Body of pancreas (tissue), 4 donors: ENCODE measurements around the gene BRAP. TPM values are rescaled to one million over a fixed set of nuclear protein-coding genes. Genes with fewer than 3 reads are reported as not detected.
A peak's percentile ranks its signal among the peaks of the same experiment; 100 is the strongest.

Experiments
- ATAC-seq: fragments of 150-250 bp; one replicate; pipeline ENCODE4 v1.9.1; 2016
- DNase-seq, 4 donors: peaks; one replicate each; pipeline ENCODE4 v3.0.0-alpha.2; 2019
- H3K27ac ChIP-seq, 4 donors: fragments of 200-600 bp; sonication (generic); 1 replicate in 3 of 4; 2 replicates in 1 of 4; pipeline versions ENCODE4 v1.5.1 to v1.6.1; 2016 to 2019; ENCODE audit warnings: mild to moderate bottlenecking in 1 of 4, mixed read lengths in 1 of 4, moderate library complexity in 1 of 4
- H3K27me3 ChIP-seq, 2 donors: fragments of 200-600 bp; sonication (generic); one replicate each; pipeline ENCODE4 v1.6.0; 2016; ENCODE audit warnings: mild to moderate bottlenecking in 1 of 2
- H3K36me3 ChIP-seq, 2 donors: fragments of 200-600 bp; sonication (generic); replicated peaks in 1 of 2; 2 replicates each; pipeline ENCODE4 v1.5.1; 2016; ENCODE audit warnings: low read depth in 2 of 2; ENCODE audit not compliant: insufficient read depth in 1 of 2
- H3K4me1 ChIP-seq: fragments of 200-600 bp; sonication (generic); one replicate; pipeline ENCODE4 v1.6.0; 2016
- H3K4me3 ChIP-seq, 2 donors: fragments of 200-600 bp; sonication (generic); 1 replicate in 1 of 2; 2 replicates in 1 of 2; pipeline ENCODE4 v1.5.1; 2016 to 2019
- H3K9me3 ChIP-seq, 3 donors: fragments of 200-600 bp; sonication (generic); 1 replicate in 2 of 3; 2 replicates in 1 of 3; pipeline ENCODE4 v1.5.1; 2016
- POLR2A ChIP-seq, 3 donors: fragments of 450-650 bp; IDR thresholded peaks; one replicate each; pipeline ENCODE4 v1.6.1; 2016; ENCODE audit warnings: antibody characterized with exemption in 3 of 3, mild to moderate bottlenecking in 2 of 3
- WGBS, 2 donors: methylation state at CpG; one replicate each; pipeline ENCODE4 v1.1.5; 2017; 5-methylcytosine and 5-hydroxymethylcytosine counted together
- intact Hi-C: fragments of 100-400 bp; cut with DNase I; formaldehyde crosslinking; loops from one replicate; pipeline ENCODE4 v1.15.1; 2023
- total RNA-seq, 2 donors: library from RNA; depleted of rRNA; stranded (reverse); fragments of >200 nt; gene quantifications; one replicate each; pipeline ENCODE4 v1.1.0, GENCODE V29; 2016
- TF ChIP-seq, protein P1 (sequence below), 7 experiments: fragments of 450-650 bp in 4 of 7; fragments of 200-600 bp in 3 of 7; sonication (generic) in 3 of 7; IDR thresholded peaks; one replicate each; pipeline ENCODE4 v1.5.1; 2016 to 2019; ENCODE audit warnings: antibody characterized with exemption in 7 of 7

BRAP gene
- total RNA-seq, 2 donors from 2014 or later, result 5.6 to 8.8 TPM

DNA sequence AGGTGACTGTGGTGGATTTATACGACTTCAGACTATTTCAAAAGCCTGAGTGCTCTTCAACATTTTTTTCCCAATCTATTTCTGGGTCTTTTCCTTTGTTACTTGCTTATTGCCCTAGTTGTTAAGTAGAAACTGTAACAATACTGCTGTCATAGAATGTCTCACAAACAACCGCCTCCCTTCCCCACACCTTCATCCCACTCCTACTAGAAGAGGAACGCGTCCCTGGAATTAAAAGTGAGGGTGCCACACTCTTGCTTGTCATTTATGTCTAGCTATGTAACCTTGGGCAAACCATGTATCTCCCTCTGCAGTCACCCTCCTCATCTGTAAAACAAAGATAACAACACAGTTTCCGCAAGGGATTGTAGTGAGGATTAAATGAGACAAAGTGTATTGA lies 8.6 kb downstream of the BRAP start:
- no peak overlapping the region for H3K4me3 ChIP-seq
- 91 to 94% methylated on average over 5 of the region's 5 CpGs for WGBS, 2 donors
- H3K36me3 ChIP-seq, result peaks cover 0 to 17% of the 10 kb centered on the region in 2 donors
- ATAC-seq, result no peak
- no peaks in the 10 kb centered on the region for H3K9me3 ChIP-seq
- intact Hi-C loops, result no loop called here
- H3K4me1 ChIP-seq, result no peaks in the 10 kb centered on the region
- TF ChIP-seq, protein P1, sequence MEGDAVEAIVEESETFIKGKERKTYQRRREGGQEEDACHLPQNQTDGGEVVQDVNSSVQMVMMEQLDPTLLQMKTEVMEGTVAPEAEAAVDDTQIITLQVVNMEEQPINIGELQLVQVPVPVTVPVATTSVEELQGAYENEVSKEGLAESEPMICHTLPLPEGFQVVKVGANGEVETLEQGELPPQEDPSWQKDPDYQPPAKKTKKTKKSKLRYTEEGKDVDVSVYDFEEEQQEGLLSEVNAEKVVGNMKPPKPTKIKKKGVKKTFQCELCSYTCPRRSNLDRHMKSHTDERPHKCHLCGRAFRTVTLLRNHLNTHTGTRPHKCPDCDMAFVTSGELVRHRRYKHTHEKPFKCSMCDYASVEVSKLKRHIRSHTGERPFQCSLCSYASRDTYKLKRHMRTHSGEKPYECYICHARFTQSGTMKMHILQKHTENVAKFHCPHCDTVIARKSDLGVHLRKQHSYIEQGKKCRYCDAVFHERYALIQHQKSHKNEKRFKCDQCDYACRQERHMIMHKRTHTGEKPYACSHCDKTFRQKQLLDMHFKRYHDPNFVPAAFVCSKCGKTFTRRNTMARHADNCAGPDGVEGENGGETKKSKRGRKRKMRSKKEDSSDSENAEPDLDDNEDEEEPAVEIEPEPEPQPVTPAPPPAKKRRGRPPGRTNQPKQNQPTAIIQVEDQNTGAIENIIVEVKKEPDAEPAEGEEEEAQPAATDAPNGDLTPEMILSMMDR (IDR thresholded peaks at IDR 0.05), result no peak
- TF ChIP-seq POLR2A (IDR thresholded peaks at IDR 0.05), result no peak
- DNase-seq, result no peak
- no peak overlapping the region for H3K27ac ChIP-seq
- no peaks in the 10 kb centered on the region for H3K27me3 ChIP-seq

DNA sequence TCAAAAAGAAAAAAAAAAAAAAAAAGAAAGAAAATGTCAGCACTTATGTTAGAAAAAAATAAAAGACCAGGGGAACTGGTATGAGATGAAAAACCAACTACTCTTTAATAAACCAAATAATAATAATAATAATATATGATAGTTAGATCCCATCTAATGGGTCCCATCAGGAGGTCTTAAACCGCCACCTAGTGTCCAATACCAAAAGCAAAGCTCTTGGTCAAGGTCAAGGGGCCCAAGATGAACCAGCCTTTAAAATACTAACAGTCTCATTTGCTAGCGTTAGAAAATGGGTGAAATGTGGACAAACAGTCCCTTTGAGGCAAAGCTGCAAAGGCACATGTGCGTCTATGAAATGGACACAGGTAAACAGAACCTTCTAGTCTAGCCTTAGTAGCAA lies 12.3 kb downstream of the BRAP start:
- no peak for DNase-seq
- Histone ChIP-seq H3K9me3 (no peaks in the 10 kb centered on the region), H3K36me3 (peaks cover 0 to 17% of the 10 kb centered on the region in 2 donors), H3K4me1 (no peaks in the 10 kb centered on the region), H3K27me3 (no peaks in the 10 kb centered on the region), H3K4me3 (no peak overlapping the region), H3K27ac (no peak overlapping the region)
- TF ChIP-seq, protein P1 (IDR thresholded peaks at IDR 0.05), result peak in 4 of 7 experiments; percentile 8 to 17 (median 11)
- TF ChIP-seq POLR2A (IDR thresholded peaks at IDR 0.05), result no peak
- WGBS, 2 donors, result 80 to 85% methylated on average over 3 of the region's 3 CpGs
- ATAC-seq, result no peak
- intact Hi-C loops, result no loop called here

DNA sequence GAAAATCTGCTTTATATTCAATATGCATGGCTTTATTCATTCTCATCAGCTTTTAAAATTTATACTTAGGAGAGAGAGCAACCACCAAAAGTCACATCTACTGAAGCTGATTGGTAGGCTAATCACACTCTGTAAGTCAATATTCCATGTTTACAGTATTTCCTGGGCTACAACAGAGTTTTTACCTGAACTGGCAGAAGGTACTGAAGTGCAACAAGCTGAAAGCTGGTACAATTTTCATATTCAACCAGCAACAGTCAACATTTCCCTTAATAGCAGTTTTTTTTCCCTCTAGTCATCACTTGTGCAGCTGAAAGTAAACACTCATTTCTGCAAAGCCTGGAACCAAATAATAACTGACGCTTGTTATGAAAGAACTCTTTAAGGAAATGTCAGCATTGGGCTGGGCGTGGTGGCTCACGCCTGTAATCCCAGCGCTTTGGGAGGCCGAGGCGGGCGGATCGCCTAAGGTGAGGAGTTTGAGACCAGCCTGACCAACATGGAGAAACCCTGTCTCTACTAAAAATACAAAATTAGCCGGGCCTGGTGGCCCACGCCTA lies 12.9 kb downstream of the BRAP start:
- H3K4me3 ChIP-seq, result no peak overlapping the region
- no peaks in the 10 kb centered on the region for H3K4me1 ChIP-seq
- H3K9me3 ChIP-seq, result no peaks in the 10 kb centered on the region
- TF ChIP-seq POLR2A (IDR thresholded peaks at IDR 0.05), result no peak
- TF ChIP-seq, protein P1 (IDR thresholded peaks at IDR 0.05), result no peak
- WGBS, 2 donors, result 89% methylated on average over 10 of the region's 10 CpGs
- H3K27me3 ChIP-seq, result no peaks in the 10 kb centered on the region
- intact Hi-C loops, result no loop called here
- peaks cover 0 to 18% of the 10 kb centered on the region in 2 donors for H3K36me3 ChIP-seq
- ATAC-seq, result peak; percentile 18
- DNase-seq, result no peak
- H3K27ac ChIP-seq, result no peak overlapping the region

DNA sequence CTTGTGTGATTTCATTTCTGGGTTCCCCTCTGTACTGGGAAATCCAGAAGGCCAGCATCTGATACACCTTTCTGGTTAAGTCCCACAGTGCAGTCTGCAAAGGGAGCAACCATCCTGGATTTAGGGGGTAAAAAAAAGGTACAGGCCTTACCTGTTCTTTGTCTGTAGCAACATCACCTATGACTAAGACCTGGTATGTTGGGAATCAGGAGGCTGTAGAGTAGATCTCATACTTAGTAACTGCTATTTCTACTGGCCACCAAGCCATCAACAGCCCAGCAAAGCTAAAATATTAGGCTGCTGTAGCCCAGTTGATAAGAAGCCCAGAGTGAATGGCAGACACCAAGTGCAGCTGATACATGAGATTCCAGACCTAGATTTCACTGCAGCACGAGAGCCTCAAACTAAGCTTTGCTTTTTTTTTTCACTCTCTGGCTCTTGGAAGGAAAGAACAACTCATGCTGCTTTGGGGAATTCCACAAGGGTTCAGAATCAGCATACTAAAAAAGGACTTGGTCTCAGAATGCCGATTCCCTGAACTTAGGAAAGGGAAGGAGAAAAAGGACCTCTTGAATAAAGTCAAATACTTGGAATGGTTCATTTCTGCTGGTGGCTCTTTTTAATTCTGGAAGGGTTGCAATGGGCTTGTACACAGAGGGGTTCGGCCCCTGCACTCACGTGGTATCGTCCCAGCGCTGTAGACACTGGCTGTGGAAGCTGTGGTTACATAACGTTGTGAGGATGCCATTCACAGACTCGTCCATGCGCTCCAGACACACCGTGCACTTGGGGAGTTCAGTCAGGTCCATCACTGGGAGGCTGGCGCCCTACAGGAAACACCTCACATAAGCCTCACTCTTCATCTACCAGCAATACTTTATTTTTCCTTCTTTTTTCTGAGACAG lies 20.5 kb downstream of the BRAP start:
- Histone ChIP-seq H3K4me3 (no peak overlapping the region), H3K9me3 (no peaks in the 10 kb centered on the region), H3K4me1 (no peaks in the 10 kb centered on the region), H3K27me3 (no peaks in the 10 kb centered on the region), H3K27ac (no peak overlapping the region), H3K36me3 (peaks cover 0 to 16% of the 10 kb centered on the region in 2 donors)
- WGBS, 2 donors, result 87 to 91% methylated on average over 11 of the region's 11 CpGs
- intact Hi-C loops, result no loop called here
- no peak for ATAC-seq
- TF ChIP-seq POLR2A (IDR thresholded peaks at IDR 0.05), result no peak
- DNase-seq, result no peak

DNA sequence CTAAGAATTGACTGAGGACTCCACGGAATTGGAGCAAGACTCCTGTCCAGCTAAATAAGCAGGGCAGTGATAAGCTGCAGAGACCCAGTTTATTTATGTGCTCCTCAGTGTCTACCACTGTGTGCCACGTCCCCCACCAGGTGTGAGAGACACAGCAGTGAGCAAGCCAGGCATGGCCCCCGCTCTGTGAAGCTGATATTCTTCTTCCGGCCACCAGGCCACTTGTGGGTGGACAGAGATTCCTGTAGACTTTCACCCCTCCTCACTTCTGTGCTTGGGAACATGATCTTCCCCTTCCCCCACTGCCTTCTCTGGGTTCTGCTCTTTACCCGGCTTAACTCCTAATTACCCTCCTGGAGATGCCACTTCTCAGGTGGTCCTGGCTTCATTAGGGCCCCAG lies 21.3 kb downstream of the BRAP start:
- H3K9me3 ChIP-seq, result no peaks in the 10 kb centered on the region
- H3K4me1 ChIP-seq, result no peaks in the 10 kb centered on the region
- no peak overlapping the region for H3K4me3 ChIP-seq
- ATAC-seq, result no peak
- H3K27me3 ChIP-seq, result no peaks in the 10 kb centered on the region
- peaks cover 2 to 18% of the 10 kb centered on the region in 2 donors for H3K36me3 ChIP-seq
- no peak for DNase-seq
- TF ChIP-seq, protein P1 (IDR thresholded peaks at IDR 0.05), result no peak
- TF ChIP-seq POLR2A (IDR thresholded peaks at IDR 0.05), result no peak
- 74 to 88% methylated on average over 4 to 5 of the region's 5 CpGs for WGBS, 2 donors
- intact Hi-C loops, result no loop called here
- H3K27ac ChIP-seq, result no peak overlapping the region
